Ovary (tissue), 9 donors: ENCODE data around the gene HCFC2. TPM values are rescaled to one million over a fixed set of nuclear protein-coding genes. Genes with fewer than 3 reads are reported as not detected.

Experiments
- DNase-seq, 5 donors: peaks; one replicate each; pipeline ENCODE4 v3.0.0-alpha.2; 2019 to 2020
- H3K27ac ChIP-seq, 2 donors: fragments of 200-600 bp; one replicate each; pipeline versions ENCODE4 v1.5.1 to v1.8.0; 2019 to 2022
- H3K27me3 ChIP-seq: fragments of 200-600 bp; one replicate; pipeline ENCODE4 v1.8.0; 2022
- H3K36me3 ChIP-seq: fragments of 200-600 bp; sonication (generic); one replicate; pipeline ENCODE4 v1.5.1; 2019
- H3K4me1 ChIP-seq: one replicate; pipeline ENCODE4 v1.8.1; 2013; ENCODE audit warnings: mild to moderate bottlenecking, moderate library complexity; ENCODE audit not compliant: insufficient read depth
- H3K4me3 ChIP-seq: fragments of 200-600 bp; sonication (generic); one replicate; pipeline ENCODE4 v1.5.1; 2017
- H3K9me3 ChIP-seq, 2 donors: fragments of 200-600 bp in 1 of 2; sonication (generic) in 1 of 2; one replicate each; pipeline versions ENCODE4 v1.5.1 to v1.8.1; 2013 to 2019; ENCODE audit warnings: mild to moderate bottlenecking in 1 of 2, moderate library complexity in 1 of 2
- EP300 ChIP-seq: sonication (generic); formaldehyde crosslinking; IDR thresholded peaks from one replicate; pipeline ENCODE4 v1.6.1; 2017; ENCODE audit warnings: antibody characterized with exemption
- POLR2A ChIP-seq: fragments of 450-650 bp; IDR thresholded peaks from one replicate; pipeline ENCODE4 v1.6.1; 2017; ENCODE audit warnings: antibody characterized with exemption, mild to moderate bottlenecking, moderate library complexity
- WGBS, 3 donors: extraction: QIAGEN DNeasy Blood & Tissue Kit in 1 of 3; methylation state at CpG; one replicate each; pipeline versions ENCODE4 v1.1.5 to v1.1.7; 2013 to 2017; 5-methylcytosine and 5-hydroxymethylcytosine counted together
- intact Hi-C, 4 donors: fragments of 100-400 bp; cut with DNase I; formaldehyde crosslinking; loops; one replicate each; pipeline versions ENCODE4 v1.11.0 to v1.15.1; 2022 to 2023
- polyA plus RNA-seq, 2 donors: library from polyadenylated mRNA; stranded (reverse); fragments of 200-250 nt in 1 of 2; fragments of 350-450 nt in 1 of 2; fragmentation: Illumina TruSeq in 1 of 2; extraction: RNeasy Lipid Tissue Mini Kit (QIAGEN cat#74804) in 1 of 2; gene quantifications; one replicate each; pipeline ENCODE4 v1.2.3, GENCODE V29; 2013 to 2014
- total RNA-seq, 7 donors: library from RNA; depleted of rRNA in 2 of 7; stranded (reverse); fragments of >200 nt in 2 of 7; fragmentation: NEBNext Ultra II Directional in 3 of 7; extraction: Animal tissue kit (Norgen Biotek cat#: 25700) in 3 of 7; gene quantifications; one replicate each; pipeline versions ENCODE4 v1.1.0 to v1.2.4, GENCODE V29; 2016 to 2023
- TF ChIP-seq, protein P1 (sequence below), 3 donors: fragments of 450-650 bp in 2 of 3; fragments of 200-600 bp in 1 of 3; IDR thresholded peaks; one replicate each; pipeline versions ENCODE4 v1.5.1 to v1.8.0; 2016 to 2022; ENCODE audit warnings: antibody characterized with exemption in 3 of 3, mild to moderate bottlenecking in 1 of 3
- donor health status: DM: no; HTN: no; CAD: no; lungs with moderate emphysema.
- donor health status: DM: no; HTN: no; CAD: no.
- donor health status: Bipolar disorder and iron deficiency.
- donor health status: DM: yes; HTN: yes; CAD: no.
- donor health status: DM: no; HTN: no; CAD: no.
- donor health status: DM: yes; HTN: yes; CAD: no.

Gene HCFC2
- total and polyA plus RNA-seq, 9 donors, result 8.8 to 24.6 (median 20.7) TPM

DNA sequence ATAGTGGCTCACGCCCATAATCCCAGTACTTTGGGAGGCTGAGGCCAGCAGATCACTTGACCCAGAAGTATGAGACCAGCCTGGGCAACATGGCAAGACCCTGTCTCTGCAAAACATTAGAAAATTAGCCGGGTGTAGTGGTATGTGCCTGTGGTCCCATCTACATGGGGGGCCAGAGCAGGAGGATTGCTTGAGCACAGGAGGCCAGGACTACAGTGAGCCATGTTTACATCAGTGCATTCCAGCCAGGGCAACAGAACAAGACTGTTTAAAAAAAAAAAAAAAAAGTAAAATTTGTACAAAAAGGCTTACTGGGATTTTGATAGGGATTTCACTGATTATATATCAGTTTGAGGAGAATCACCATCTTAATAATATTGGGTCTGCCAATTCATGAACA lies 7.8 kb downstream of the HCFC2 start:
- WGBS, 3 donors, result 77 to 95% (median 84%) methylated on average over 2 of the region's 2 CpGs
- Histone ChIP-seq H3K36me3 (no peaks in the 10 kb centered on the region), H3K27ac (no peak overlapping the region)

DNA sequence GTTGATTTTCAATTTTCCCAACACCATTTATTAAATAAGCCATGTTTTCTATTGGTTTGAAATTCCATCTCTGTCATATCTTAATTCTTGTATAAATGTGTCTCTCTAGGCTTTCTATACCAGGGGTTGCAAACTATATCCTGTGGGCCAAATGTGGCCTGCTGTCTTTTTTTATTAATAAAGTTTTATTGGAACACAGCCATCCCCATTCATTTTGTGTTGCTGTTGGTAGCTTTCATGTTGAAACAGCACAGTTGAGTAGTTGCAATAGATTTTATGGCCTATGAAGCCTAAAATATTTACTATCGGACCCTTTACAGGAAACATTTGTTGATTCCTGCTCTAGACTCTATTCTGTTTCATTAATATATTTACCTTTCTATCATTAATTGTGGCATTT lies 9.4 kb downstream of the HCFC2 start:
- H3K9me3 ChIP-seq, result no peaks in the 10 kb centered on the region
- no peaks in the 10 kb centered on the region for H3K36me3 ChIP-seq
- WGBS, 3 donors, result 95 to 98% (median 96%) methylated on average over 1 of the region's 1 CpG
- H3K4me3 ChIP-seq, result no peak overlapping the region
- H3K27me3 ChIP-seq, result no peaks in the 10 kb centered on the region
- H3K4me1 ChIP-seq, result no peaks in the 10 kb centered on the region
- DNase-seq, result no peak
- TF ChIP-seq POLR2A, result no peak
- TF ChIP-seq, protein P1, sequence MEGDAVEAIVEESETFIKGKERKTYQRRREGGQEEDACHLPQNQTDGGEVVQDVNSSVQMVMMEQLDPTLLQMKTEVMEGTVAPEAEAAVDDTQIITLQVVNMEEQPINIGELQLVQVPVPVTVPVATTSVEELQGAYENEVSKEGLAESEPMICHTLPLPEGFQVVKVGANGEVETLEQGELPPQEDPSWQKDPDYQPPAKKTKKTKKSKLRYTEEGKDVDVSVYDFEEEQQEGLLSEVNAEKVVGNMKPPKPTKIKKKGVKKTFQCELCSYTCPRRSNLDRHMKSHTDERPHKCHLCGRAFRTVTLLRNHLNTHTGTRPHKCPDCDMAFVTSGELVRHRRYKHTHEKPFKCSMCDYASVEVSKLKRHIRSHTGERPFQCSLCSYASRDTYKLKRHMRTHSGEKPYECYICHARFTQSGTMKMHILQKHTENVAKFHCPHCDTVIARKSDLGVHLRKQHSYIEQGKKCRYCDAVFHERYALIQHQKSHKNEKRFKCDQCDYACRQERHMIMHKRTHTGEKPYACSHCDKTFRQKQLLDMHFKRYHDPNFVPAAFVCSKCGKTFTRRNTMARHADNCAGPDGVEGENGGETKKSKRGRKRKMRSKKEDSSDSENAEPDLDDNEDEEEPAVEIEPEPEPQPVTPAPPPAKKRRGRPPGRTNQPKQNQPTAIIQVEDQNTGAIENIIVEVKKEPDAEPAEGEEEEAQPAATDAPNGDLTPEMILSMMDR (IDR thresholded peaks at IDR 0.05), result no peak
- TF ChIP-seq EP300, result no peak
- no peak overlapping the region for H3K27ac ChIP-seq
- intact Hi-C loops, result no loop called here

More for the DNA sequence above, 7.8 kb downstream of the HCFC2 start:
- no peak overlapping the region for H3K4me3 ChIP-seq
- H3K4me1 ChIP-seq, result no peaks in the 10 kb centered on the region
- DNase-seq, result no peak
- intact Hi-C loops, result no loop called here
- TF ChIP-seq, protein P1 (IDR thresholded peaks at IDR 0.05), result no peak
- H3K27me3 ChIP-seq, result no peaks in the 10 kb centered on the region
- H3K9me3 ChIP-seq, result no peaks in the 10 kb centered on the region

DNA sequence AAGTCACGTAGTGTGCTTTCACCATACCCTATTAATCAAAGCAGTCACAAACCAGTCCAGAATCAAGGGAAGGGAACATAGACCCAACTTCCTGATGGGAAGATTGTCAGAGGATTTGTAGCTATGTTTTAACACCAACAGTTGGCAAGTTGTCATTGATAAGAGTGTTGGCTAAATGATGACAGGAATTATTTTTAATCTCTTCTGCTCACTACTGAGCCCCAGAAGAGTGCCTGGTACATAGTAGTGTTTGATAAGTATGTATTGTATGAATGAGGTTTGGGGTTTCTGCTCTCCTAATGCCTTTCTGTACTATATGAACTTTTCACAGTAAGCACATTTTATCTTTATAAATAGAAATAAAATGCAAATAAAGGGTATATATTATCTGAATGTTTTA lies 14.7 kb downstream of the HCFC2 start:
- Histone ChIP-seq H3K4me1 (no peaks in the 10 kb centered on the region), H3K27ac (no peak overlapping the region), H3K9me3 (no peaks in the 10 kb centered on the region), H3K36me3 (no peaks in the 10 kb centered on the region), H3K4me3 (no peak overlapping the region), H3K27me3 (no peaks in the 10 kb centered on the region)
- TF ChIP-seq EP300 (no peak), POLR2A (no peak)
- TF ChIP-seq, protein P1 (IDR thresholded peaks at IDR 0.05), result no peak
- intact Hi-C loops, result no loop called here
- 87 to 94% (median 91%) methylated on average over 1 of the region's 1 CpG for WGBS, 3 donors
- DNase-seq, result no peak

DNA sequence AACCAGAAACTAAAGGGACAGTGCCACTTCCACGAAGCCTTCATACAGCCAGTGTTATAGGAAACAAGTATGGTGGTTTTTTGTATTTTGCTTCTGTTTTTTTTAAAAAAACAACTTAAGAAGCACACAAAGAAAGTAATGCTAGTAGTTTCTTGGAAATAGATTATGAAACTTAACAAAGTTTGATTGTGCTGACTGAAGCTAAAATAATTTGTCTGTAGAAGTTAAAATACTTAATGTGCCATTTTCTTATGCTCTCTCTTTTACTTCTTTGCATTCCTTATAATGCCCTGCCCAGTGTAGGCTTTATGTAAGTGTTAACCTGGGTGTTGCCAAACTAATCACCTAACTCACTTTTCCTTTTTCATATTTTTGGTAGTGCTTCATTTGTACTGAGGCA lies 16.4 kb downstream of the HCFC2 start:
- intact Hi-C loops, result no loop called here
- WGBS, 3 donors, result 84 to 94% (median 87%) methylated on average over 1 of the region's 1 CpG

More for the DNA sequence above, 16.4 kb downstream of the HCFC2 start:
- no peak for DNase-seq
- no peaks in the 10 kb centered on the region for H3K36me3 ChIP-seq
- H3K4me3 ChIP-seq, result no peak overlapping the region
- no peaks in the 10 kb centered on the region for H3K9me3 ChIP-seq
- no peak for TF ChIP-seq POLR2A
- TF ChIP-seq EP300, result no peak
- TF ChIP-seq, protein P1 (IDR thresholded peaks at IDR 0.05), result no peak
- H3K27me3 ChIP-seq, result no peaks in the 10 kb centered on the region
- H3K4me1 ChIP-seq, result no peaks in the 10 kb centered on the region
- no peak overlapping the region for H3K27ac ChIP-seq
